ENCODE results near the gene ART4.

Gene ART4

DNA sequence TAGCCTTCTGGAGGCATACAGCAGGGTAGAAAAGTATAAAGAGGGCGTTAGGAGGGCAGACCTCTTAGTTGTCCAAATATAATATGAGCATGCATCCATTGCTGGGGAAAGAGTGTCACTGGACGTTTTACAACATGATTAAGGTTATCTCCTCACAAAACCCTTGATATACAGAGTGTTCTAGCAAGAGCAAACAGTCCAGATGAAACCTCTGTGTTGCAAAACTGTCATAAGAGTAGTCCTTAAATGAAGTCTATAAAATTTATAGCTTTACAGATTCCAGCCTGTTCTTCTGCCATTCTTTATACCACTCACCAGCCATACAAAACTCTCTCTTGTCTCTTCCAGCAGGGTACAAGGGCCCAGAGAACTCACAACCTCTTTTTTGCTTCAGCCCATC is 61.8 kb downstream of the ART4 start:
- Histone ChIP-seq H3K9me3 (replicated peaks; ENCODE audit: insufficient read depth, low read length) (no peaks in the 10 kb centered on the region), H3K27ac (ENCODE audit: low read length) (no peak overlapping the region), H3K27me3 (replicated peaks; ENCODE audit: insufficient read depth, low read length) (no peaks in the 10 kb centered on the region), H3K36me3 (replicated peaks; ENCODE audit: insufficient read depth, low read length) (peaks cover 8% of the 10 kb centered on the region; the same call in 1 of the 2 replicates), H2AFZ (ENCODE audit: low read length) (no peak overlapping the region), H3K4me2 (ENCODE audit: low read depth, low read length) (no peak overlapping the region), H3K9ac (ENCODE audit: low read length) (no peak overlapping the region), H4K20me1 (ENCODE audit: insufficient read depth, low read length) (no peaks in the 10 kb centered on the region), H3K4me1 (ENCODE audit: low read length) (peaks cover 26% of the 10 kb centered on the region), H3F3A (ENCODE audit: insufficient read depth, low read length) (peaks cover 14% of the 10 kb centered on the region), H3K9me2 (replicated peaks; ENCODE audit: insufficient read depth, low read length) (no peaks in the 10 kb centered on the region), H3K79me2 (ENCODE audit: low read length) (no peaks in the 10 kb centered on the region), H3K4me3 (ENCODE audit: low read length) (no peak overlapping the region)
- TF ChIP-seq EZH2phosphoT487 (IDR thresholded peaks at IDR 0.05; ENCODE audit: low read length) (no peak), EZH2 (optimal IDR thresholded peaks at IDR 0.05; ENCODE audit: low read depth, low read length) (no peak)
- TF ChIP-seq, protein P1, sequence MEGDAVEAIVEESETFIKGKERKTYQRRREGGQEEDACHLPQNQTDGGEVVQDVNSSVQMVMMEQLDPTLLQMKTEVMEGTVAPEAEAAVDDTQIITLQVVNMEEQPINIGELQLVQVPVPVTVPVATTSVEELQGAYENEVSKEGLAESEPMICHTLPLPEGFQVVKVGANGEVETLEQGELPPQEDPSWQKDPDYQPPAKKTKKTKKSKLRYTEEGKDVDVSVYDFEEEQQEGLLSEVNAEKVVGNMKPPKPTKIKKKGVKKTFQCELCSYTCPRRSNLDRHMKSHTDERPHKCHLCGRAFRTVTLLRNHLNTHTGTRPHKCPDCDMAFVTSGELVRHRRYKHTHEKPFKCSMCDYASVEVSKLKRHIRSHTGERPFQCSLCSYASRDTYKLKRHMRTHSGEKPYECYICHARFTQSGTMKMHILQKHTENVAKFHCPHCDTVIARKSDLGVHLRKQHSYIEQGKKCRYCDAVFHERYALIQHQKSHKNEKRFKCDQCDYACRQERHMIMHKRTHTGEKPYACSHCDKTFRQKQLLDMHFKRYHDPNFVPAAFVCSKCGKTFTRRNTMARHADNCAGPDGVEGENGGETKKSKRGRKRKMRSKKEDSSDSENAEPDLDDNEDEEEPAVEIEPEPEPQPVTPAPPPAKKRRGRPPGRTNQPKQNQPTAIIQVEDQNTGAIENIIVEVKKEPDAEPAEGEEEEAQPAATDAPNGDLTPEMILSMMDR (IDR thresholded peaks at IDR 0.05; ENCODE audit: low read length) = no peak
- no peak for DNase-seq

DNA sequence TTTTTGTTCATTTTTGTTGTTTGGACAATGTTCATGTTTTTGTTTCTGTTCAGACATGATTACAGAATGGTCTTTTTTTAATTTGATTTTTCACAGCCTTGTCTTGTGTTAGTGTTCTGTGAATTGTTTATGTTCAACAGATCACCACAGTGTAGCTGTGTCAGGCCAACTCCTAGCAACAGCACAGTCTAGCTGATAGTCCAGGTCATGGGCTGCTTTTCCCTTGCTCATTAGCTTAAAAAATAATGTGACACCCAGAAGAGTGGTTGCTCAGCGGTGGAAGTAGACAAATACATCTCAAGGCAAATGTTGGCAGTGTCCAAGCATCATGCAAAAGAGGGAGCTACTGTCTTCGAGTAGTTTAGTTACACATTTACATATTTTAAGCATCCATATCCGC is 62.5 kb downstream of the ART4 start:
- H3K79me2 ChIP-seq (ENCODE audit: low read length) = no peaks in the 10 kb centered on the region
- no peak overlapping the region for H3K4me2 ChIP-seq (ENCODE audit: low read depth, low read length)
- no peak for TF ChIP-seq EZH2phosphoT487 (IDR thresholded peaks at IDR 0.05; ENCODE audit: low read length)
- TF ChIP-seq, protein P1 (IDR thresholded peaks at IDR 0.05; ENCODE audit: low read length) = no peak
- no peak for TF ChIP-seq EZH2 (optimal IDR thresholded peaks at IDR 0.05; ENCODE audit: low read depth, low read length)
- DNase-seq = no peak
- H3K4me1 ChIP-seq (ENCODE audit: low read length) = peaks cover 26% of the 10 kb centered on the region
- no peaks in the 10 kb centered on the region for H4K20me1 ChIP-seq (ENCODE audit: insufficient read depth, low read length)
- no peak overlapping the region for H2AFZ ChIP-seq (ENCODE audit: low read length)
- no peak overlapping the region for H3K27ac ChIP-seq (ENCODE audit: low read length)
- no peak overlapping the region for H3K4me3 ChIP-seq (ENCODE audit: low read length)
- H3K9me2 ChIP-seq (replicated peaks; ENCODE audit: insufficient read depth, low read length) = no peaks in the 10 kb centered on the region
- H3F3A ChIP-seq (ENCODE audit: insufficient read depth, low read length) = peaks cover 14% of the 10 kb centered on the region
- peaks cover 5% of the 10 kb centered on the region; the same call in 1 of the 2 replicates for H3K36me3 ChIP-seq (replicated peaks; ENCODE audit: insufficient read depth, low read length)
- no peak overlapping the region for H3K9ac ChIP-seq (ENCODE audit: low read length)
- H3K9me3 ChIP-seq (replicated peaks; ENCODE audit: insufficient read depth, low read length) = no peaks in the 10 kb centered on the region
- H3K27me3 ChIP-seq (replicated peaks; ENCODE audit: insufficient read depth, low read length) = no peaks in the 10 kb centered on the region

DNA sequence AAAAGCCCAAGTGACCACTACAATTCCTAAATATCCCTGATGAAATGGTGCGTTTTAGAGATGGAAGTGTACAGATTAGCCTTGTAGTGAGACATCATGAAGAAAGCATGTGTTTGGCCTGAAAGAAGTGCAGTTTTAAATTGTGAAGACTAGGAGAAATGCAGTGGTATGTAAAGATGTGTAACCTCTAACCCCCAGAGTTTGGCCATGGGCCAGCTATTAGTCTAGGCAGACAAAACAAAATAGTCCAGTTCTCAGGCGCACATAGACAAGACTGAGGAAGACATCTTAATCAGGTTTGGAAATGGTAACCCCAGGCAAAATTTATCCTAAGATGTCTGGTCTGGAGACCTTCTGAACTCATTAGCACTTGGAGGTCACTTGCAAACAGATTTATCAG is 63.5 kb downstream of the ART4 start:
- no peaks in the 10 kb centered on the region for H3K27me3 ChIP-seq (replicated peaks; ENCODE audit: insufficient read depth, low read length)
- no peaks in the 10 kb centered on the region for H3K79me2 ChIP-seq (ENCODE audit: low read length)
- H3K9me2 ChIP-seq (replicated peaks; ENCODE audit: insufficient read depth, low read length) = no peaks in the 10 kb centered on the region
- DNase-seq = no peak
- H3F3A ChIP-seq (ENCODE audit: insufficient read depth, low read length) = peaks cover 14% of the 10 kb centered on the region
- peaks cover 26% of the 10 kb centered on the region for H3K4me1 ChIP-seq (ENCODE audit: low read length)
- no peak overlapping the region for H3K4me3 ChIP-seq (ENCODE audit: low read length)
- no peak overlapping the region for H3K4me2 ChIP-seq (ENCODE audit: low read depth, low read length)
- no peak overlapping the region for H3K9ac ChIP-seq (ENCODE audit: low read length)
- no peaks in the 10 kb centered on the region for H3K9me3 ChIP-seq (replicated peaks; ENCODE audit: insufficient read depth, low read length)
- no peaks in the 10 kb centered on the region for H3K36me3 ChIP-seq (replicated peaks; ENCODE audit: insufficient read depth, low read length)
- H4K20me1 ChIP-seq (ENCODE audit: insufficient read depth, low read length) = no peaks in the 10 kb centered on the region
- TF ChIP-seq, protein P1 (IDR thresholded peaks at IDR 0.05; ENCODE audit: low read length) = no peak
- TF ChIP-seq EZH2phosphoT487 (IDR thresholded peaks at IDR 0.05; ENCODE audit: low read length) (no peak), EZH2 (optimal IDR thresholded peaks at IDR 0.05; ENCODE audit: low read depth, low read length) (no peak)
- H2AFZ ChIP-seq (ENCODE audit: low read length) = no peak overlapping the region
- H3K27ac ChIP-seq (ENCODE audit: low read length) = no peak overlapping the region

Measured in MM.1S (cell line).